HCT116 (cell line): ENCODE measurements around the gene REPS1. TPM values are rescaled to one million over a fixed set of nuclear protein-coding genes. Genes with fewer than 3 reads are reported as not detected.

Experiments used
- ATAC-seq: fragments of 200-7000 bp; cut with Tn5 transposase; 2 replicates; pipeline ENCODE4 v1.9.1; 2020; ENCODE audit warnings: mild to moderate bottlenecking, moderate library complexity
- BruUV-seq: library from RNA; stranded (reverse); fragments of 400-500 nt; replicated peaks from 2 replicates; lab custom pipeline; 2021; lab: Mats Ljungman, UMichigan
- CTCF ChIA-PET: fragments of 300-600 bp; sonication (Branson Sonifier 250); formaldehyde crosslinking; loops from one replicate; lab custom pipeline; 2021; ENCODE audit warnings: antibody characterized with exemption; lab: Charles Lee
- POLR2A ChIA-PET: fragments of 300-600, 350-600 bp; sonication (Branson Sonifier 250); formaldehyde crosslinking; loops from one replicate; lab custom pipeline; 2021; ENCODE audit warnings: antibody characterized with exemption; lab: Charles Lee
- RAD21 ChIA-PET, 2 experiments: fragments of 300-600 bp; sonication (Branson Sonifier 250); formaldehyde crosslinking; loops; one replicate each; lab custom pipeline; 2023; ENCODE audit warnings: low total read pairs in 2 of 2; ENCODE audit not compliant: uncharacterized antibody in 2 of 2, unreplicated experiment in 2 of 2, low non-redundant PET in 1 of 2; lab: Charles Lee
- DNase-seq: peaks from one replicate; pipeline ENCODE4 v3.0.0-alpha.2; 2010; ENCODE audit warnings: low read depth, low spot score
- H2AFZ ChIP-seq: fragments of 200-600 bp; shearing (Covaris generic), sonication (generic); 2 replicates; pipeline ENCODE4 v1.6.1; 2017; ENCODE audit warnings: low read depth, mixed run types, mixed read lengths, antibody characterized with exemption, low read length; ENCODE audit not compliant: poor library complexity, severe bottlenecking
- H3K27ac ChIP-seq: 2 replicates; pipeline ENCODE4 v1.5.1; 2012; ENCODE audit warnings: low read depth, low read length
- H3K27me3 ChIP-seq: fragments of 200-600 bp; sonication (generic); 2 replicates; pipeline ENCODE4 v1.6.1; 2016; ENCODE audit warnings: mixed run types, low read length, mixed read lengths; ENCODE audit not compliant: insufficient read depth
- H3K36me3 ChIP-seq, 2 experiments: fragments of 200-500 bp in 1 of 2; fragments of 200-600 bp in 1 of 2; sonication (Bioruptor generic) in 1 of 2; sonication (generic) in 1 of 2; 2 replicates each; pipeline versions ENCODE4 v1.5.1 to v1.6.1; 2014 to 2016; ENCODE audit warnings: low read length in 2 of 2, inconsistent platforms in 1 of 2, mixed read lengths in 1 of 2, mixed run types in 1 of 2; ENCODE audit not compliant: insufficient read depth in 2 of 2, control insufficient read depth in 1 of 2
- H3K4me1 ChIP-seq, 2 experiments: fragments of 200-600 bp in 1 of 2; sonication (generic) in 1 of 2; 2 replicates each; pipeline versions ENCODE4 v1.5.1 to v1.6.1; 2012 to 2017; ENCODE audit warnings: low read length in 2 of 2, inconsistent platforms in 1 of 2, mild to moderate bottlenecking in 1 of 2, mixed read lengths in 1 of 2, mixed run types in 1 of 2, moderate library complexity in 1 of 2; ENCODE audit not compliant: insufficient read depth in 2 of 2, control insufficient read depth in 1 of 2
- H3K4me2 ChIP-seq: fragments of 200-600 bp; sonication (generic); 2 replicates; pipeline ENCODE4 v1.6.1; 2017; ENCODE audit warnings: mixed run types, low read length, mixed read lengths
- H3K4me3 ChIP-seq, 2 experiments: fragments of 200-600 bp in 1 of 2; sonication (generic) in 1 of 2; replicated peaks in 1 of 2; 2 replicates each; pipeline ENCODE4 v1.5.1; 2011 to 2016; ENCODE audit warnings: low read length in 2 of 2, control low read depth in 1 of 2, low read depth in 1 of 2, mild to moderate bottlenecking in 1 of 2, mixed read lengths in 1 of 2, mixed run types in 1 of 2
- H3K79me2 ChIP-seq: fragments of 200-600 bp; sonication (generic); 2 replicates; pipeline ENCODE4 v1.6.1; 2017; ENCODE audit warnings: mild to moderate bottlenecking, mixed run types, low read length, moderate library complexity, mixed read lengths; ENCODE audit not compliant: insufficient read depth
- H3K9ac ChIP-seq: fragments of 200-600 bp; sonication (generic); 2 replicates; pipeline ENCODE4 v1.6.1; 2016; ENCODE audit warnings: low read length, mixed read lengths
- H3K9me2 ChIP-seq: fragments of 200-600 bp; sonication (generic), shearing (Covaris generic); 2 replicates; pipeline ENCODE4 v1.6.1; 2017; ENCODE audit warnings: mixed run types, mild to moderate bottlenecking, moderate library complexity; ENCODE audit not compliant: insufficient read depth
- H3K9me3 ChIP-seq, 2 experiments: fragments of 200-500 bp in 1 of 2; fragments of 200-600 bp in 1 of 2; sonication (Bioruptor generic) in 1 of 2; sonication (generic) in 1 of 2; 2 replicates each; pipeline ENCODE4 v1.6.1; 2014 to 2017; ENCODE audit warnings: low read length in 2 of 2, mixed read lengths in 2 of 2, inconsistent platforms in 1 of 2, low read depth in 1 of 2, mild to moderate bottlenecking in 1 of 2, mixed run types in 1 of 2, moderate library complexity in 1 of 2; ENCODE audit not compliant: control insufficient read depth in 1 of 2, insufficient read depth in 1 of 2
- H4K20me1 ChIP-seq: fragments of 200-600 bp; sonication (generic), shearing (Covaris generic); 2 replicates; pipeline ENCODE4 v1.6.1; 2017; ENCODE audit warnings: mixed run types, mild to moderate bottlenecking, moderate library complexity; ENCODE audit not compliant: insufficient read depth
- CBX3 ChIP-seq: IDR thresholded peaks from 2 replicates; pipeline ENCODE4 v1.6.1; 2012; ENCODE audit warnings: low read depth
- CEBPB ChIP-seq: IDR thresholded peaks from 2 replicates; pipeline ENCODE4 v1.6.1; 2012; ENCODE audit warnings: low read depth
- CTCF ChIP-seq, 3 experiments: fragments of 200-600 bp in 1 of 3; sonication (generic) in 1 of 3; IDR thresholded peaks in 2 of 3; conservative IDR thresholded peaks in 1 of 3; 2 replicates each; pipeline ENCODE4 v1.5.1; 2012 to 2017; ENCODE audit warnings: low read depth in 2 of 3, low read length in 2 of 3, antibody characterized with exemption in 1 of 3, borderline replicate concordance in 1 of 3, control low read depth in 1 of 3, mild to moderate bottlenecking in 1 of 3, mixed read lengths in 1 of 3, mixed run types in 1 of 3, moderate library complexity in 1 of 3; ENCODE audit not compliant: insufficient read depth in 1 of 3
- ELF1 ChIP-seq: IDR thresholded peaks from 2 replicates; pipeline ENCODE4 v1.6.1; 2012; ENCODE audit warnings: low read depth, borderline replicate concordance
- EZH2 ChIP-seq: fragments of 200-600 bp; sonication (generic); IDR thresholded peaks from 2 replicates; pipeline ENCODE4 v1.6.1; 2017; ENCODE audit warnings: antibody characterized with exemption, mixed run types
- EZH2phosphoT487 ChIP-seq: fragments of 200-600 bp; IDR thresholded peaks from 2 replicates; pipeline ENCODE4 v1.6.1; 2018; ENCODE audit warnings: antibody characterized with exemption, borderline replicate concordance
- FOSL1 ChIP-seq: IDR thresholded peaks from 2 replicates; pipeline ENCODE4 v1.6.1; 2012; ENCODE audit warnings: low read depth
- POLR2A ChIP-seq: IDR thresholded peaks from 2 replicates; pipeline ENCODE4 v1.7.0; 2011; ENCODE audit warnings: borderline replicate concordance; ENCODE audit not compliant: insufficient read depth, insufficient read length; ENCODE audit errors: extremely low read depth
- POLR2AphosphoS5 ChIP-seq: IDR thresholded peaks from 2 replicates; pipeline ENCODE4 v1.6.1; 2011; ENCODE audit warnings: mild to moderate bottlenecking, low read depth, low read length, moderate library complexity
- RAD21 ChIP-seq: IDR thresholded peaks from 2 replicates; pipeline ENCODE4 v1.6.1; 2012; ENCODE audit warnings: low read depth, mild to moderate bottlenecking
- REST ChIP-seq: IDR thresholded peaks from 2 replicates; pipeline ENCODE4 v1.6.1; 2012; ENCODE audit warnings: low read depth
- SP1 ChIP-seq: IDR thresholded peaks from 2 replicates; pipeline ENCODE4 v1.6.1; 2012; ENCODE audit warnings: low read depth
- SRF ChIP-seq: IDR thresholded peaks from 2 replicates; pipeline ENCODE4 v1.6.1; 2012; ENCODE audit warnings: low read depth
- TCF7L2 ChIP-seq: IDR thresholded peaks from 2 replicates; pipeline ENCODE4 v1.7.0; 2011; ENCODE audit warnings: borderline replicate concordance, inconsistent platforms; ENCODE audit not compliant: insufficient read depth, insufficient read length; ENCODE audit errors: extremely low read depth
- ZBTB33 ChIP-seq: IDR thresholded peaks from 2 replicates; pipeline ENCODE4 v1.6.1; 2011; ENCODE audit warnings: mild to moderate bottlenecking, low read length, moderate library complexity; ENCODE audit not compliant: insufficient replicate concordance; ENCODE audit errors: extremely low read depth
- ZFX ChIP-seq: fragments of 450-650 bp; IDR thresholded peaks from 2 replicates; pipeline ENCODE4 v1.6.1; 2017
- ZNF274 ChIP-seq: fragments of 200-500 bp; sonication (Bioruptor generic); IDR thresholded peaks from 2 replicates; pipeline ENCODE4 v1.6.1; 2014; ENCODE audit warnings: mild to moderate bottlenecking, low read depth, low read length, inconsistent platforms
- intact Hi-C: fragments of 100-400 bp; cut with micrococcal nuclease; formaldehyde crosslinking; loops from 2 replicates; pipeline ENCODE4 v1.10.0; 2022
- total RNA-seq: library from RNA; stranded (reverse); gene quantifications from one replicate; pipeline ENCODE4 v1.2.1, GENCODE V29; 2021; ENCODE audit not compliant: unreplicated experiment
- TF ChIP-seq, protein P1 (sequence below): IDR thresholded peaks from 2 replicates; pipeline ENCODE4 v1.6.1; 2012

The REPS1 gene
- total RNA-seq, 1 experiment from 2014 or later = 52.7 TPM

GRCh38 chr6:139028658-139029469 lies 40.8 kb upstream of the REPS1 start, which contains the start of gene ABRACL:
Gene ABRACL, plus strand, starts transcription at chr6:139028745. Its CDS starts 5,416 bp downstream, at chr6:139034161.
- POLR2A ChIA-PET = interaction anchor here (1.0 kb wide), 1 partner anchor 17 kb away, joined by 3 read pairs; no protein-coding TSS in a partner anchor
- CTCF ChIA-PET = no interaction called here
- Histone ChIP-seq H3K4me1 (peaks cover 0 to 25% of the 10 kb centered on the region in 2 experiments; a peak in 3 of 4 replicates), H3K36me3 (no peaks in the 10 kb centered on the region), H3K27me3 (no peaks in the 10 kb centered on the region), H3K4me3 (peak within 1 kb of the TSS; percentile 71 to 75), H3K27ac (peak within 1 kb of the TSS; percentile 61), H3K9me3 (no peaks in the 10 kb centered on the region), H3K9me2 (no peaks in the 10 kb centered on the region), H3K79me2 (peaks cover 10% of the 10 kb centered on the region), H2AFZ (peak within 1 kb of the TSS; percentile 63), H3K4me2 (peak within 1 kb of the TSS; percentile 75), H4K20me1 (no peaks in the 10 kb centered on the region), H3K9ac (peak within 1 kb of the TSS; percentile 69)
- peak; percentile 56 for DNase-seq
- intact Hi-C loops = loop anchor here (2.0 kb wide), 1 partner anchor 40 kb away; the partner anchor contains the start of gene REPS1
- BruUV-seq = no TSS peak
- RAD21 ChIA-PET = interaction anchor here in 1 of 2 experiments (0.6 kb wide), 1 partner anchor 97 kb away, joined by 5 read pairs; no protein-coding TSS in a partner anchor
- ATAC-seq = peak; percentile 88
- no peak for TF ChIP-seq CBX3
- no peak for TF ChIP-seq EZH2
- no peak for TF ChIP-seq FOSL1
- no peak for TF ChIP-seq CEBPB
- peak; percentile 13 for TF ChIP-seq TCF7L2
- no peak for TF ChIP-seq ZBTB33
- TF ChIP-seq ELF1 = peak; percentile 51; the same call in 1 of the 2 replicates
- no peak for TF ChIP-seq REST
- TF ChIP-seq, protein P1, sequence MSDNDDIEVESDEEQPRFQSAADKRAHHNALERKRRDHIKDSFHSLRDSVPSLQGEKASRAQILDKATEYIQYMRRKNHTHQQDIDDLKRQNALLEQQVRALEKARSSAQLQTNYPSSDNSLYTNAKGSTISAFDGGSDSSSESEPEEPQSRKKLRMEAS = no peak
- TF ChIP-seq SRF = no peak
- no peak for TF ChIP-seq RAD21
- no peak for TF ChIP-seq SP1
- TF ChIP-seq EZH2phosphoT487 = no peak
- TF ChIP-seq ZFX = 0 out of 2 replicates have a peak, but pooled peaks have one; percentile 20
- TF ChIP-seq POLR2AphosphoS5 = no peak; the same call in 1 of the 2 replicates
- peak; percentile 40 for TF ChIP-seq POLR2A
- TF ChIP-seq CTCF (IDR thresholded peaks at IDR 0.05 in 2 of 3, conservative IDR thresholded peaks at IDR 0.05 in 1 of 3; ENCODE audit: borderline replicate concordance in 1 of 3, insufficient read depth in 1 of 3, low read depth in 2 of 3, low read length in 2 of 3) = no peak
- no peak for TF ChIP-seq ZNF274
